Left ventricle myocardium superior (tissue), 1 donor: ENCODE data around the gene DUSP28. TPM values are rescaled to one million over a fixed set of nuclear protein-coding genes. Genes with fewer than 3 reads are reported as not detected.
A peak's percentile ranks its signal among the peaks of the same experiment; 100 is the strongest.

Experiments
- ATAC-seq: fragments of 200-7000 bp; cut with Tn5 transposase; one replicate; pipeline ENCODE4 v1.9.1; 2020; ENCODE audit warnings: mild to moderate bottlenecking, moderate library complexity
- DNase-seq: peaks from one replicate; pipeline ENCODE4 v3.0.0-alpha.2; 2020
- intact Hi-C: fragments of 100-400 bp; cut with micrococcal nuclease; formaldehyde crosslinking; loops from one replicate; pipeline ENCODE4 v1.11.0; 2022
- total RNA-seq: library from RNA; stranded (reverse); fragmentation: NEBNext Ultra II Directional; extraction: Animal tissue kit (Norgen Biotek cat#: 25700); gene quantifications from one replicate; pipeline ENCODE4 v1.2.1, GENCODE V29; 2021
- donor health status: DM: no; HTN: yes; CAD: no; lungs with severe emphysema.

Gene DUSP28
- total RNA-seq, 1 donor from 2014 or later = 13.2 TPM

- intact Hi-C loops = no loop called here
- ATAC-seq (peak; percentile 72), DNase-seq (peak; percentile 87)
Measured at GRCh38 chr2:240593703-240594451, 33.7 kb downstream of the DUSP28 start.

- DNase-seq (no peak), ATAC-seq (no peak)
- intact Hi-C loops = no loop called here
Measured at GRCh38 chr2:240594511-240595380, 34.6 kb downstream of the DUSP28 start.

GRCh38 chr2:240595381-240596079 lies 35.4 kb downstream of the DUSP28 start:
- intact Hi-C loops = no loop called here
- ATAC-seq = peak; percentile 12
- DNase-seq = no peak

GRCh38 chr2:240596080-240596460 lies 35.9 kb downstream of the DUSP28 start:
- DNase-seq (peak; percentile 74), ATAC-seq (peak; percentile 32)
- intact Hi-C loops = no loop called here

GRCh38 chr2:240596491-240596931 lies 36.4 kb downstream of the DUSP28 start:
- intact Hi-C loops = no loop called here
- peak; percentile 86 for DNase-seq
- peak; percentile 72 for ATAC-seq

- ATAC-seq (no peak), DNase-seq (no peak)
- intact Hi-C loops = no loop called here
Measured at GRCh38 chr2:240597054-240597418, 36.9 kb downstream of the DUSP28 start.

- ATAC-seq = no peak
- DNase-seq = peak; percentile 27
- intact Hi-C loops = no loop called here
Measured at GRCh38 chr2:240597419-240598181, 37.4 kb downstream of the DUSP28 start.

GRCh38 chr2:240598311-240598911 lies 38.3 kb downstream of the DUSP28 start:
- DNase-seq (peak; percentile 29), ATAC-seq (no peak)
- intact Hi-C loops = no loop called here

GRCh38 chr2:240599141-240599583 lies 39.0 kb downstream of the DUSP28 start:
- intact Hi-C loops = no loop called here
- ATAC-seq (no peak), DNase-seq (no peak)

- ATAC-seq (no peak), DNase-seq (no peak)
- intact Hi-C loops = no loop called here
Measured at GRCh38 chr2:240600451-240600961, 40.3 kb downstream of the DUSP28 start.

- ATAC-seq (no peak), DNase-seq (no peak)
- intact Hi-C loops = no loop called here
Measured at GRCh38 chr2:240601061-240601830, 41.1 kb downstream of the DUSP28 start.

GRCh38 chr2:240601831-240602160 lies 41.6 kb downstream of the DUSP28 start:
- intact Hi-C loops = no loop called here
- no peak for ATAC-seq

GRCh38 chr2:240602266-240603050 lies 42.3 kb downstream of the DUSP28 start:
- ATAC-seq (no peak), DNase-seq (peak; percentile 21)
- intact Hi-C loops = no loop called here

More at GRCh38 chr2:240601831-240602160, 41.6 kb downstream of the DUSP28 start:
- peak; percentile 20 for DNase-seq

- DNase-seq (no peak), ATAC-seq (no peak)
- intact Hi-C loops = no loop called here
Measured at GRCh38 chr2:240603081-240603835, 43.1 kb downstream of the DUSP28 start.

GRCh38 chr2:240603846-240604245 lies 43.7 kb downstream of the DUSP28 start:
- no peak for ATAC-seq
- intact Hi-C loops = no loop called here

GRCh38 chr2:240604291-240604938 lies 44.3 kb downstream of the DUSP28 start:
- peak; percentile 68 for ATAC-seq
- DNase-seq = peak; percentile 81
- intact Hi-C loops = no loop called here

More at GRCh38 chr2:240603846-240604245, 43.7 kb downstream of the DUSP28 start:
- DNase-seq = no peak
